ENCODE data around the gene MGA.

Gene MGA

DNA sequence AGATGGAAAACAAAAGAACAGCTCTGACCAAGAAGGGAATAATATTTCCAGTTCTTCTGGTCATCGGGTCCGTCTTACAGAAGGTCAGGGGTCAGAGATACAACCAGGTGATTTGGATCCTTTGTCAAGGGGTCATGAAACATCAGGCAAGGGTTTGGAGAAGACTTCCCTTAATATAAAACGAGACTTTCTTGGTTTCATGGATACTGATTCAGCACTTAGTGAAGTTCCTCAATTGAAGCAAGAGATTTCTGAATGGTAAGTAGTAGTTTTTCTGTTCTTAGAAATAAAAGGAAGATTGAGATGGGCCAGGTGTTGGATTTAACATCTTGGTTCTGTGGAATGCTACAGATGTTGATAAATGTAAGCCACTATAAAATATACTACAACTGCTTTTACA, 9.5 kb downstream of the MGA start:
- TF ChIP-seq, protein P1, sequence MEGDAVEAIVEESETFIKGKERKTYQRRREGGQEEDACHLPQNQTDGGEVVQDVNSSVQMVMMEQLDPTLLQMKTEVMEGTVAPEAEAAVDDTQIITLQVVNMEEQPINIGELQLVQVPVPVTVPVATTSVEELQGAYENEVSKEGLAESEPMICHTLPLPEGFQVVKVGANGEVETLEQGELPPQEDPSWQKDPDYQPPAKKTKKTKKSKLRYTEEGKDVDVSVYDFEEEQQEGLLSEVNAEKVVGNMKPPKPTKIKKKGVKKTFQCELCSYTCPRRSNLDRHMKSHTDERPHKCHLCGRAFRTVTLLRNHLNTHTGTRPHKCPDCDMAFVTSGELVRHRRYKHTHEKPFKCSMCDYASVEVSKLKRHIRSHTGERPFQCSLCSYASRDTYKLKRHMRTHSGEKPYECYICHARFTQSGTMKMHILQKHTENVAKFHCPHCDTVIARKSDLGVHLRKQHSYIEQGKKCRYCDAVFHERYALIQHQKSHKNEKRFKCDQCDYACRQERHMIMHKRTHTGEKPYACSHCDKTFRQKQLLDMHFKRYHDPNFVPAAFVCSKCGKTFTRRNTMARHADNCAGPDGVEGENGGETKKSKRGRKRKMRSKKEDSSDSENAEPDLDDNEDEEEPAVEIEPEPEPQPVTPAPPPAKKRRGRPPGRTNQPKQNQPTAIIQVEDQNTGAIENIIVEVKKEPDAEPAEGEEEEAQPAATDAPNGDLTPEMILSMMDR (IDR thresholded peaks at IDR 0.05; ENCODE audit: borderline replicate concordance, insufficient read depth, low read depth, low read length): no peak

DNA sequence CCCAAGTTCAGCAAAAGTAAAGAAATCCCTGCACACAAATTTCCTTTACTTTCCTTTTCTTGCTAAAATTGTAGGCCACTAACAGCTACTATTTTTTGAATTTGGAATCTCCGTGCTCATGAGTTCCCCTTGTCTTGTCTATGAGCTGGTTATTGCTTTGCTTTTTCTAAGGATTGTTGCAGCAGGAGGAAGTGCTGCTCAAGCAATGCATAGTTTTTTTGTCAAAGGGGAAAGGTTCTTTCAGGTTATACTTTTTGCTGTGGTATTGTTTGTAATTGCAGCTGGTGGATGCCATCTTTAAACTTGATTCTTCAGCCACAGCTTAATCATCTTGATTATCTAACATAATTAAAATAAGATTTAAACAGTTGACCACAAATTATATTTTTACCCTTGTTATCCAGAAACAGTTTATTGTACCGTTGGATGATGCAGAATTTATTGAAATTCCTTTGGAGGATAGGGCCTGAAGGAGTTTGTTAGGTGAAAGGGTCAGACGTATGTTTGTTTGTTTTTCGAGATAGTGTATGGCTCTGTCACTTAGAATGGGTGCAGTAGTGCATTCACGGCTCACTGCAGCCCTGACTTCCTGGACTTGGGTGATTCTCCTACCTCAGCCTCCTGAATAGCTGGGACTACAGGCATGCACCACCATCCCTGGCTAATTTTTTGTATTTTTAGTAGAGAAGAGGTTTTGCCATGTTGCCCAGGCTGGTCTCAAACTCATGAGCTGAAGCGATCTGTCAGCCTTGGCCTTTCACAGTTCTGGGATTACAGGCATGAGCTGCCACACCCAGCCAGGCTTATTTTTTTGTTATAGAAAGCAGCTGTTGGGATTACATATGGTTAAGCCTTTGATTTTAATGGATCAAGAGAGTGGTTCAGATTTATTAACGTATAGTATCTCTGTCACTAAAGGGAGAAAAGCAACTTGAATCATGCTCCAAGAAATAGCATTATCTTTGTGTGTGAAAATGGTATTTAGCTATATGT, 11.7 kb downstream of the MGA start:
- TF ChIP-seq, protein P1 (IDR thresholded peaks at IDR 0.05; ENCODE audit: borderline replicate concordance, insufficient read depth, low read depth, low read length): no peak
- no peak overlapping the region for H3K4me3 ChIP-seq (ENCODE audit: low read depth, low read length)

More for the DNA sequence above, 9.5 kb downstream of the MGA start:
- no peak overlapping the region for H3K4me3 ChIP-seq (ENCODE audit: low read depth, low read length)

DNA sequence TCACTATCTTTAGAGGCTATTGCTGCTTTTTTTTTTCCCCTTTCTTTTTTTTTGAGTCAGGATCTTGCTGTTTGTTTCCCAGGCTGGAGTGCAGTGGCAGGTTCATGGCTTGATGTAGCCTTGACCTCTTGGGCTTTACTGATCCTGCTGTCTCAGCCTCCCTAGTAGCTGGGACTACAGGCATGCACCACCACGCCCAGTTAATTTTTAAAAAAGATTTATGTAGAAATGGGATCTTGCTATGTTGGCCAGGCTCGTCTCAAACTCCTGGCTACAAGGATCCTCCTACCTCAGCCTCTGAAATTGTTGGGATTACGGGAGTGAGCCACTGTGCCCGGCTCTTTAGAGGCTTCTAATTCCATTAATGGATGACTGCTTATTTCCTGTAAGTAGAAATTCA, 15.1 kb downstream of the MGA start:
- no peak overlapping the region for H3K4me3 ChIP-seq (ENCODE audit: low read depth, low read length)
- TF ChIP-seq, protein P1 (IDR thresholded peaks at IDR 0.05; ENCODE audit: borderline replicate concordance, insufficient read depth, low read depth, low read length): no peak

DNA sequence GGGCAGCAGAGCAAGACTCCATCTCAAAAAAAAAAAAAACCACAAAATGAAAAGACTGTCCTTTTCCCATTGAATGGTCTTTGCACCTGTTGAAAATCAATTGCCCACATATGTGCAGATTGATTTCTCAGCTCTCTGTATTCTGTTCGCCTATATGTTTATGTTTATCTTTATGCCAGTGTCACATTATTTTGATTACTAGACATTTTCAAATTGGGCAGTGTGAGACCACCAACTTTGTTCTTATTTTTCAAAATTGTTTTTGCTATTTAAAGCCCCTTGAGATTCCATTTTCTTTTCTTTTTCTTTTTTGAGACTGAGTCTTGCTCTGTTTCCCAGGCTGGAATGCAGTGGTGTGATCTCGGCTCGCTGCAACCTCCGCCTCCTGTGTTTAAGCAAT, 18.5 kb downstream of the MGA start:
- TF ChIP-seq, protein P1 (IDR thresholded peaks at IDR 0.05; ENCODE audit: borderline replicate concordance, insufficient read depth, low read depth, low read length): no peak

DNA sequence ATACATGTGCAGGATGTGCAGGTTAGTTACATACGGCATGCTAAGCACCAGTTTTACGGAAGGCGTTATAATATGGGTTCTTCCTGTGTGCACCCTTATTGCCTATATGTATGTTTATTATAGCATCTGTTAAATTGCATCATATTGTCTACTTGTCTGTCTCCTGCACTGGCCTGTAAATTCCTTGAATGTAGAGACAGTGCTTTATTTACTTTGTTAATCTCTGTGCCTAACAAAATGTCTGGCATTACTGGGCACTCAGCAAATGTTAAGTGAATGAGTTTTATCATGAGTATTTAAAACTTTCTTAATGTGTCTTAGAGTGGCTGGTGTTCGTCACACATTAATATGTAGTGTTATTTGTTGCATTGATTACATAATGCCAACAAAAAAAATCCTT, 23.8 kb downstream of the MGA start:
- H3K4me3 ChIP-seq (ENCODE audit: low read depth, low read length): no peak overlapping the region
- TF ChIP-seq, protein P1 (IDR thresholded peaks at IDR 0.05; ENCODE audit: borderline replicate concordance, insufficient read depth, low read depth, low read length): no peak

More for the DNA sequence above, 18.5 kb downstream of the MGA start:
- H3K4me3 ChIP-seq (ENCODE audit: low read depth, low read length): no peak overlapping the region

DNA sequence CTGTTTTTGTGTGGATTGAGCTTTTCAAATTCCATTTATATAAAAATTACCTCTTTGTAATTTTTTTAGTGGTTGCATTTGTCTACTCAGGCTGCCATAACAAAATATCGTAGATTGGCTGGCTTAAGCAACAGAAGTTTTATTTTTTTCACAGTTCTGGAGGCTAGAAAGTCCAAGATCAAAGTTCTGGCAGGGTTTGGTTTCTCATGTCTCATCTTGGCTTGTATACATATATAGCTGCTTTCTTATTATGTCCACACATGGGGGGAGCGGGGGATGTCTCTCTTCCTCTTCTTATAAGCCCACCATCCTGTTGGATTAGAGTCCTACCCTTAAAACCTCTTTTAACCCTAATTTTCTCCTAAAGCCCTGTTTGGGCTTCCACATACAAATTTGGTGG, 28.5 kb downstream of the MGA start:
- H3K4me3 ChIP-seq (ENCODE audit: low read depth, low read length): no peak overlapping the region
- TF ChIP-seq, protein P1 (IDR thresholded peaks at IDR 0.05; ENCODE audit: borderline replicate concordance, insufficient read depth, low read depth, low read length): no peak

DNA sequence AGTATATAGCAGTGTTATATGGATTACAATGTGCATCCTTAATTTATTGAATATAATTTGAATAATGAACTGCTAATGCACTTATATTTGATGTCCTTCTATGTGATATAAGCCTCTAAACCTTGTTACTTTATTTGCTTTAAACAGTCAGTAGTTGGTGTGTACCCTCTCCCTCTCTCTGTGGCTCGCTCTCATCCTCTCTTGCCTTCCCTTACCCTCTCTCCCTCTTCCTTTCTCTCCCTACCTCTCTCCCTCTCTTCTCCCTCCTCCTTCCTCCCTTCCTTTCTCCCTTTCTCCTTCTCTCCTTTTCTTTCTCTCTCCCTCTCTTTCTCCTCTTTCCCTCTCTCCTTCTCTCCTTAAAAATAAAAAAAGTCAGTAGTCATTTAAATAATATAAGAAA, 28.9 kb downstream of the MGA start:
- no peak overlapping the region for H3K4me3 ChIP-seq (ENCODE audit: low read depth, low read length)
- TF ChIP-seq, protein P1 (IDR thresholded peaks at IDR 0.05; ENCODE audit: borderline replicate concordance, insufficient read depth, low read depth, low read length): no peak

Measured in GM12875 (cell line).